ENCODE results near the gene PHF20.

GRCh38 chr20:35743693-35744491, 27.9 kb upstream of the PHF20 start:
- TF ChIP-seq POLR2A (IDR thresholded peaks at IDR 0.05), result no peak
- TF ChIP-seq CTCF (IDR thresholded peaks at IDR 0.05), result no peak

All from esophagus squamous epithelium (tissue), 4 donors.